GM19193 (cell line): ENCODE data around the gene C9orf50.

Source experiments
- POLR2A ChIP-seq: IDR thresholded peaks from 4 replicates; pipeline ENCODE4 v1.6.1; 2011; ENCODE audit not compliant: insufficient read depth, insufficient read length; ENCODE audit errors: extremely low read depth

Gene C9orf50

GRCh38 chr9:129566563-129567266 lies 54.2 kb downstream of the C9orf50 start:
- TF ChIP-seq POLR2A = no peak

- TF ChIP-seq POLR2A = no peak
Measured at GRCh38 chr9:129562917-129563316, 58.0 kb downstream of the C9orf50 start.

GRCh38 chr9:129562514-129562913 lies 58.4 kb downstream of the C9orf50 start:
- TF ChIP-seq POLR2A = no peak
